ENCODE measurements around the gene ABAT. TPM values are rescaled to one million over a fixed set of nuclear protein-coding genes. Genes with fewer than 3 reads are reported as not detected.
"Not testable (repeated sequence)": the region's sequence is repeated elsewhere in the genome, so short reads cannot be mapped to it uniquely, and the experiment has no call there.

ABAT gene
- total RNA-seq, 2 donors from 2014 or later, result 8.7 TPM

DNA sequence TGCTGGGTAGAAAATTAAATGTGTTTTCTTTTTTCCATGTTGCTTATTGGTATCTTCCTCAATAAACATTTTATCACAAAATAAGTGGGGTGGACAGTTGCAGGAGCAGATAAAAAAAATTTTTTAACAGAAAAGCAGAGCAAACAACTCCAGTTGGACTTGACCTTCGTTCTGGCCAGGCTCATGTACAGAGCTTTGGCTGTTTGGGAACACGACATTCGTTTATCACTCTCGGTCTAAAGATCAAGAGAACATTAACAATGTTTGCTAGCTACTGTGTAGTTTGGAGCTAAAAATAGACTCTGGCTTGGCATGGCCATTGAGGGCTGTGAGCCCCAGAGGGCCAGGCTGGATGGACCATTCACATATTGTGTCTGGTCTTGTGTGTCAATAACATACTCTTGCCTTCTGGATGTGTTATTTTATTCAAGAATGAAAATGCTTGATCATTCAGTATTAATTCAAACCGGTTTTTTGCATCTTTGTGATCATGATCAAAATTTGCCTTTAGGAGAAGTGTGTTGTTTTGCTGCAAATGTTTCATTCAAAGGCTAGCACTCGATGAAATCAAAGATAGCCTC, 66.4 kb downstream of the ABAT start:
- Mint-ChIP-seq H3K27me3 (no peaks in the 10 kb centered on the region), H3K36me3 (no peaks in the 10 kb centered on the region), H3K4me1 (ENCODE audit: low read depth in 2 of 2) (no peaks in the 10 kb centered on the region), H3K27ac (no peak overlapping the region), H3K9me3 (no peaks in the 10 kb centered on the region), H3K4me3 (no peak overlapping the region)
- DNase-seq (ENCODE audit: low spot score), result no peak
- no peak for ATAC-seq

- H3K4me1 Mint-ChIP-seq (ENCODE audit: low read depth in 2 of 2), result no peaks in the 10 kb centered on the region
Measured at GRCh38 chr16:8741636-8742035, 67.2 kb downstream of the ABAT start.

DNA sequence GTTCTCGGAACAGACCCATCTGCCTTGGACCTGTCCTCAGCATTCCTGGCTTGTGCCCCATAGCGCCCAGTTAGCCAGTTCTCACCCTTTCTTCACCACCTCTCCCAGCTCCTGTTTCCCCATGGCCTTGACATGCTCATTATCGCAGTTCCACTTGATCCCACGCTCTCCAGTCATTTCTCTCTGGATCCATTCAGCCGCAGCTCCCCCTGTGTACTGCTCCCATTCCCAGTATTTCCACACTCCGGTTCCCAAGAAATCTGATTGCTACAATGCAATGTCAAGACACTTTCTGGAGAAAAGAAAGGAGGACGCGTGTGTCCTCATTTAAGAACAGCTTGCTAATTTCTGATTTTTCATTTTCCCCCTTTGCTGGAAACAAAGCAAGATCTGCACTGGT, 67.7 kb downstream of the ABAT start:
- no peaks in the 10 kb centered on the region for H3K27me3 Mint-ChIP-seq
- no peaks in the 10 kb centered on the region for H3K36me3 Mint-ChIP-seq
- no peak for ATAC-seq
- H3K9me3 Mint-ChIP-seq, result no peaks in the 10 kb centered on the region
- DNase-seq (ENCODE audit: low spot score), result no peak
- H3K4me3 Mint-ChIP-seq, result no peak overlapping the region
- H3K4me1 Mint-ChIP-seq (ENCODE audit: low read depth in 2 of 2), result no peaks in the 10 kb centered on the region
- no peak overlapping the region for H3K27ac Mint-ChIP-seq

More at GRCh38 chr16:8741636-8742035, 67.2 kb downstream of the ABAT start:
- no peak for DNase-seq (ENCODE audit: low spot score)
- no peaks in the 10 kb centered on the region for H3K27me3 Mint-ChIP-seq
- no peak overlapping the region for H3K27ac Mint-ChIP-seq
- no peaks in the 10 kb centered on the region for H3K9me3 Mint-ChIP-seq
- no peak overlapping the region for H3K4me3 Mint-ChIP-seq
- no peaks in the 10 kb centered on the region for H3K36me3 Mint-ChIP-seq
- no peak for ATAC-seq

DNA sequence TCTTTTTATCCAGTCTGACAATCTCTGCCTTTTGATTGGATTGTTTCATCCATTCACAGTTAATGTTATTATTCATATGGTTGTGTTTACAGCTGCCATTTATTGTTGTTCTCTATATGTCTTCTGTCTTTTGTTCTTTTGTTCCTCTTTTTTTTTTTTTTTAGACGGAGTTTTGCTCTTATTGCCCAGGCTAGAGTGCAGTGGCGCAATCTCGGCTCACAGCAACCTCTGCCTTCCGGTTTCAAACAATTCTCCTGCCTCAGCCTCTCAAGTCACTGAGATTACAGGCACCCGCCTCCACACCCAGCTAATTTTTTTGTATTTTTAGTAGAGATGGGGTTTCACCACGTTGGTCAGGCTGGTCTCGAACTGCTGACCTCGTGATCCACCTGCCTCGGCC, 74.5 kb downstream of the ABAT start:
- H3K4me1 Mint-ChIP-seq (ENCODE audit: low read depth in 2 of 2); H3K4me3 Mint-ChIP-seq; H3K9me3 Mint-ChIP-seq; ATAC-seq; H3K27me3 Mint-ChIP-seq; DNase-seq (ENCODE audit: low spot score); H3K36me3 Mint-ChIP-seq; H3K27ac Mint-ChIP-seq: not testable (repeated sequence)

- DNase-seq (ENCODE audit: low spot score) (no peak), ATAC-seq (no peak)
- Mint-ChIP-seq H3K27ac (no peak overlapping the region), H3K27me3 (no peaks in the 10 kb centered on the region), H3K9me3 (no peaks in the 10 kb centered on the region), H3K4me1 (ENCODE audit: low read depth in 2 of 2) (no peaks in the 10 kb centered on the region), H3K4me3 (no peak overlapping the region), H3K36me3 (no peaks in the 10 kb centered on the region)
Measured at GRCh38 chr16:8751481-8752311, 77.3 kb downstream of the ABAT start.

DNA sequence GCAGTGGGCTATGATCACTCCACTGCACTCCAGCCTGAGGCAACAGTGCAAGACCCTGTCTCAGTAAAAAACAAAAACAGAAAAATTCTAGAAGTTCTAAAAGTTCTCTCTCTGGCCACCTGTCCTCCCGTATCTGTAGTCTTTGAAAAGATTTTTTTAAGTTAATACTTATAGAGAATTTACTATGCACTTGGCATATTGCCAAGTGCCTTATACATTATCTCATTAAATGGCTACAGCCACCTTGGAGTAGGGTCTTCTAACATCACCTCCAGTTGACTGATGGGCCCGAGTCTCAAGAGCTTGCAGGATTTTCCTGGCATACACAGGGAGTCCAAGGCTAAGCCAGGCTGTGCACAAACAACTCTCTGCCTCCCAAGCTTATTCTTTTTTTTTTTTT, 78.3 kb downstream of the ABAT start:
- ATAC-seq (no peak), DNase-seq (ENCODE audit: low spot score) (no peak)
- Mint-ChIP-seq H3K9me3 (no peaks in the 10 kb centered on the region), H3K4me1 (ENCODE audit: low read depth in 2 of 2) (no peaks in the 10 kb centered on the region), H3K4me3 (no peak overlapping the region), H3K36me3 (no peaks in the 10 kb centered on the region), H3K27me3 (no peaks in the 10 kb centered on the region), H3K27ac (no peak overlapping the region)

- Mint-ChIP-seq H3K36me3 (no peaks in the 10 kb centered on the region), H3K4me1 (ENCODE audit: low read depth in 2 of 2) (no peaks in the 10 kb centered on the region), H3K4me3 (no peak overlapping the region), H3K27ac (no peak overlapping the region), H3K9me3 (no peaks in the 10 kb centered on the region), H3K27me3 (no peaks in the 10 kb centered on the region)
- DNase-seq (ENCODE audit: low spot score), result no peak
- no peak for ATAC-seq
Measured at GRCh38 chr16:8753416-8754054, 79.1 kb downstream of the ABAT start.

- ATAC-seq (no peak), DNase-seq (ENCODE audit: low spot score) (no peak)
- no peaks in the 10 kb centered on the region for H3K9me3 Mint-ChIP-seq
- H3K4me1 Mint-ChIP-seq (ENCODE audit: low read depth in 2 of 2), result no peaks in the 10 kb centered on the region
- H3K27me3 Mint-ChIP-seq, result no peaks in the 10 kb centered on the region
- no peak overlapping the region for H3K4me3 Mint-ChIP-seq
- H3K36me3 Mint-ChIP-seq, result no peaks in the 10 kb centered on the region
- no peak overlapping the region for H3K27ac Mint-ChIP-seq
Measured at GRCh38 chr16:8756755-8757154, 82.3 kb downstream of the ABAT start.

DNA sequence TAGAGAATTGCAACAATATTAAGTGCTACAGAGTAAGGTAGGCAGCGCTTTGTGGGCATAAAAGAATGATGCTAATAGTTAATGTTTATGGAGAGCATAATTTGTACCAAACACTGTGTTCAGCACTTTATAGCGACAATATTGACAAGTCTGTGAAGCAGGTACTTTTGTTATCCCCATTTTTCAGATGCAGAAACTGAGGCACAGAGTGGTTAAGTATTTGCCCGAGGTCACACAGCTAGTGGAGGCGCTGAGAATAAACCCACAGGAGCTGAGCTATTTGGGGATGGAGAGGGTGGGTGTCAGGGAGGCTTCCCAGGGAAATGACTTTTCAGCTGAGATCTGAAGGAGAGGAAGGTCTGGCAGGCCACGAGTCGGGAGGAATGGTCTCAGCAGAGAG, 83.6 kb downstream of the ABAT start:
- H3K4me3 Mint-ChIP-seq, result no peak overlapping the region
- ATAC-seq, result no peak
- H3K27me3 Mint-ChIP-seq, result no peaks in the 10 kb centered on the region
- H3K4me1 Mint-ChIP-seq (ENCODE audit: low read depth in 2 of 2), result no peaks in the 10 kb centered on the region
- H3K36me3 Mint-ChIP-seq, result no peaks in the 10 kb centered on the region
- no peak overlapping the region for H3K27ac Mint-ChIP-seq
- DNase-seq (ENCODE audit: low spot score), result no peak
- H3K9me3 Mint-ChIP-seq, result no peaks in the 10 kb centered on the region

DNA sequence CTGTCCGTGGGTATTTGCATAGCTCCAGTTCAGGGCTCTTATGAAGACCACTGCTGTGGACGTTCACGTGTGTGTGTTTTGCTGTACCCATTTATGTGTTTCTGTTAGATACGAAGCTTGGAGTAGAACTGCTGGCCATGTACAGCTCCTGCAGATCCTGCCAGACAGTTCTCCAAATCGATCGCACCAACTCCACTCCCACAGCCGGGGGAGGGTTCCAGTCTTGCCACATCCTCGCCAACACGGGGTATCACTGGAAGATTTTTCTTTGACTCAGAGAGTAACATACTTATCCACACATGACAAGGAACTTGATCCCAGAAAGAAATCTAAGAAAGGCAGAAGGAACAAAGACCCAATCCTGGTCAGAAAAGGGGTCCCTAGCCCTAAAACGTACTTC, 85.6 kb downstream of the ABAT start:
- H3K4me1 Mint-ChIP-seq (ENCODE audit: low read depth in 2 of 2), result no peaks in the 10 kb centered on the region
- no peaks in the 10 kb centered on the region for H3K27me3 Mint-ChIP-seq
- H3K9me3 Mint-ChIP-seq, result no peaks in the 10 kb centered on the region
- H3K27ac Mint-ChIP-seq, result no peak overlapping the region
- H3K4me3 Mint-ChIP-seq, result no peak overlapping the region
- ATAC-seq, result no peak
- DNase-seq (ENCODE audit: low spot score), result no peak
- no peaks in the 10 kb centered on the region for H3K36me3 Mint-ChIP-seq

DNA sequence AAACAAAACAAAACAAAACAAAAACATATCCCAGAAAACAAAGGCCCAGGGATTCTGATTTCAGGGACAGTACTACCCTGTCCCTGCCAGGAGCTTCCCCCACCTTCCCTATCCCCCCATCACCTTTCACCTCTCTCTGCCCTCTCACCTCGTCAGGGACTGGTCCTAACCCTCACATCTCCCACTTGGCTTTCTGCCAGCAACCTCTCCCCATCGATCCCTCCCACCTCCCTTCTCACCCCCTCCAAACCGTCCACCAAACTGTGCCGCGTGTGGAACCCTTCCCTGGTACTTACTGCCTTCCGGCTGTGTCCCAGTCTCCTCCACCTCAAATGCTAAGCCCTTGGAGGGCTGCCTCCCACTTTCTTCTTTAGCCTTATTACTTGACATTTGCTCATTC, 86.7 kb downstream of the ABAT start:
- Mint-ChIP-seq H3K9me3 (no peaks in the 10 kb centered on the region), H3K27ac (no peak overlapping the region), H3K27me3 (no peaks in the 10 kb centered on the region), H3K4me1 (ENCODE audit: low read depth in 2 of 2) (no peaks in the 10 kb centered on the region), H3K4me3 (no peak overlapping the region), H3K36me3 (no peaks in the 10 kb centered on the region)
- no peak for DNase-seq (ENCODE audit: low spot score)
- no peak for ATAC-seq

DNA sequence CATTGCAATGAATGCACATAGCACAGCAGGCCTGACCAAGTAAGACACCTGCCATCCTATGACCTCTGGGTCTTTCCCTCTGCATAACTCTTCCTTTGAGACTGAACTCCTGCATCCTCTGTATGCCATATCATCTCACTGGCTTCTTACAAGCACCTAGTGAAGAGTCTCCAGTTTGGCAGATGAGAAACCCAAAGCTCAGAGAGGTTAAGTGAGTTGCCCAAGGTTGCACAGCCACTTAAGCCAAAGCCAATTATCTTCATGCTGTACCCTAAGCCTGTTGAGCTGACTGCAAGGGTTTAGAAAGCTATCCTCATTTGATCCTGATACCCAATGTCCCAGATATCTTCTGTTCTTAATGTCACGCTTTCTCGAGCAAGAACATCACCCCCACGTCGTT, 87.8 kb downstream of the ABAT start:
- DNase-seq (ENCODE audit: low spot score), result no peak
- Mint-ChIP-seq H3K9me3 (no peaks in the 10 kb centered on the region), H3K27me3 (no peaks in the 10 kb centered on the region), H3K36me3 (no peaks in the 10 kb centered on the region), H3K4me1 (ENCODE audit: low read depth in 2 of 2) (no peaks in the 10 kb centered on the region), H3K27ac (no peak overlapping the region), H3K4me3 (no peak overlapping the region)
- ATAC-seq, result no peak

DNA sequence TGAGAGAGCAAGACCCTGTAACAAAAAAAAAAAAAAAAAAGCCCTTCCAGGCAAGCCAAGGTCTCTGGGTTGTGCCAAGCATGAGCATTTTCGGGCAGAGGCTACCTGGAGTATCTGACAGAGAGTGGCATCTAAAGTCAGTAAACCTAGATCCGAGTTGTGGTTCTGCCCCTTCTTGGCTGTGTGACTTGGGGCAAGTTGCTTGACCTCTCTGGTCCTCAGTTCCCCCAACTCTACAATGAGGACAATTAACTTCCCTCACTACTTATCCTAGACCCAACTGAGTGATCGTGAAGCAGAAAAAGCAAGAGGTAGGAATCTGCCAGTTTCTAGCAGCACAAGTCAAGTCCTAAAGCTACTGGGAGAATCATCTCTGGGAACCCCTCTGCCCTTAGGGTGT, 88.7 kb downstream of the ABAT start:
- Mint-ChIP-seq H3K4me3 (no peak overlapping the region), H3K27me3 (no peaks in the 10 kb centered on the region), H3K36me3 (no peaks in the 10 kb centered on the region), H3K27ac (no peak overlapping the region), H3K4me1 (ENCODE audit: low read depth in 2 of 2) (no peaks in the 10 kb centered on the region), H3K9me3 (no peaks in the 10 kb centered on the region)
- DNase-seq (ENCODE audit: low spot score), result no peak
- no peak for ATAC-seq

DNA sequence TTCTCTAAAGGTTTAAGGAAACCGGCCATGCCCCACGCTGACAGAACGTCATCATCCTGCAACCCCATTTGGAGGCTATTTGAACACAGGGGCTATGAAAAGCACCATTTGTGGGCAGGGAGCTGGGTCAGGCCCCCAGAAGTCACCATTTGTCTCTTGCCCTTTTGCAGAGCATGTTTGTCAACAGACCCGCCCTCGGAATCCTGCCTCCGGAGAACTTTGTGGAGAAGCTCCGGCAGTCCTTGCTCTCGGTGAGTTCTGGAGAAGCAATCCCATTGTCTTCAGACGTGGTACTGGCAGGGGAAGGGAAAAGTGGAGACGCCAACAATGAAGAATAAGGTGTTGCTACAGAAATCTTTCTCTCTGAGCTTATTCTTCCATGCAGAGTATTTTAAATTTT, 89.5 kb downstream of the ABAT start:
- DNase-seq (ENCODE audit: low spot score) (peak; percentile 56), ATAC-seq (no peak)
- no peaks in the 10 kb centered on the region for H3K4me1 Mint-ChIP-seq (ENCODE audit: low read depth in 2 of 2)
- no peaks in the 10 kb centered on the region for H3K27me3 Mint-ChIP-seq
- no peaks in the 10 kb centered on the region for H3K36me3 Mint-ChIP-seq
- H3K9me3 Mint-ChIP-seq, result no peaks in the 10 kb centered on the region
- no peak overlapping the region for H3K27ac Mint-ChIP-seq
- no peak overlapping the region for H3K4me3 Mint-ChIP-seq
